ENCODE data around the gene CASKIN2.
A peak's percentile ranks its signal among the peaks of the same experiment; 100 is the strongest.
"Not testable (repeated sequence)": the region's sequence is repeated elsewhere in the genome, so short reads cannot be mapped to it uniquely, and the experiment has no call there.

CASKIN2 gene

DNA sequence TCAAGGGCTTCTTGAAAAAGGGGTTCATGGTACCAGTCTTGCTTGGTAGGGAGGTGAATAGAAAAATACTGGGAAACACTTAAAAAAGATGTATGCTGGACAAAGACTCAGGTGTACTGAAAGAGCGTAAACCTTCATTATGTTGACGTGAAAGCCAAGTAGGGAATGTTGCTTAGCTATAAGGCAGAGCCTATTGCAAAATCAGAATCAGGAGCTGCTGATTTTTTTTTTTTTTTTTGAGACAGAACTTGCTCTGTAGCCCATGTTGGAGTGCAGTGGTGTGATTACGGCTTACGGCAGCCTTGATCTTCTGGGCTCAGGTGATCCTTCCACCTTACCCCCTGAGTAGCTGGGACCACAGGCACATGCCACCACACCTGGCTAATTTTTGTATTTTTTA, 55.0 kb downstream of the CASKIN2 start:
- no peak for DNase-seq (ENCODE audit: low spot score)

- no peak for DNase-seq (ENCODE audit: low spot score)
Observed at GRCh38 chr17:75459590-75460267, 55.6 kb downstream of the CASKIN2 start.

GRCh38 chr17:75459246-75459589, 56.1 kb downstream of the CASKIN2 start:
- no peak for DNase-seq (ENCODE audit: low spot score)

DNA sequence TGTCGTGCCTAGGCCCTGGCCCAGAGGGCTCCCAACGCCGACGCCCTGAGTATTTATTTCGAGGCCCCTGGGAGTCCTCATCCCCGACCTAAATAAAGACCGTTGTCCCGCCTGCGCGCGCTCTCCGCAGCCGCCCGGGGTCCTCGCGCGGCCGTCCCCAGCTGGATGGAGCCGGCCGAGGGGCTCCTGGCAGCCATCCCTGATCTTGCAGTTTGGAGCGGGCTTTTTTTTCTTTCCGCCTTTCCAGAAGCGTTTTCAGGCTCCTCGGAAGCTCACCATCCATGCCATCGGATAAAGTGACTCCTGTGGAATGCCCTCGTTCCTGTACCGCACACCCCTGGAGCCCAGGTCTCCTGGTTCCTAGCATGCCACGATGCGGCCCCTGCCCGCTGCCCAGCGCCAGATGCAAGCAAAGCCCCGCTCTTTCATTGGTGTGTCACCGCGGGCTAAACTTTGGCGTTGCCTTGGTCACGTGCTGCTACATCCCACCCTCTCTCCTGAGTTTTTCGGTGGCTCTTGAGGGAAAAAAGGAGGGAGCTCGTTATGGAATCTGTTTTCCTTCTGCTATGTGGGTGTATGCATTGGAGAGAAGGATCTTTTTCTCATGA, 58.2 kb downstream of the CASKIN2 start:
- DNase-seq (ENCODE audit: low spot score): peak; percentile 7

DNA sequence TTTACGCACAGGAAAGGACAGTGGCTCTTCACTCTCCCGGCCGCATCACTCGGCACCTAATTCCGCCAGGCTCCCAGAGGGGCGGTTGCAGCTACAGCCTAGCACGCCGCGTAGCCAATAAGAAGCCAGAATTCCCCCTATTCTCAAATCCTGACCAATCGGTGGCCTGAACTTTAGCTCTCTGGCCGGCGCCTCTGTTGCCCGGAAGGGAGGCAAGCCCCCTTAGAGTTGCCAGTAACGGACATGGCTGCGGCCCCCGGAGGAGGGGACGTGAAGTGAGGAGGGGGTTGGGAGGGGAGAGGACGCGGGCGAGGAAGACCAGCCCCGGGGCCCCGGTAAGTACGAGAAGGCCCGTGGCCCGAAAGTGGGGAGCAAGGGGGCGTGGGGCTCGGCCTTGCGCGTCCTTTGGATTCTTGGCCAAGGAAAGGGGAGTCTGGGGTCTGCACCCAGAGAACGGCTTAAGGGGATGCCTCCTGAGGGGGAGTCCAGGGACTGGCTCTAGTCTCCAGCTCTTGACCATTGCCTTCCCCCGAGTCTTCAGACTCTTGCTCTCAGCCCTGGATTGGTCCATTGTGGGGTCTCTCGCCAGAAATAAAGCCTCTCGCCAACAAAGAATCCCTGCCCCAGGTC, 58.8 kb downstream of the CASKIN2 start, which contains the start of gene TMEM94:
TSS of gene TMEM94 (plus strand) at position 219 of the 630 bp plus-strand sequence. CDS start 15,271 bp downstream, outside the sequence.
- DNase-seq (ENCODE audit: low spot score): peak; percentile 97

GRCh38 chr17:75456039-75456416, 59.3 kb downstream of the CASKIN2 start:
- no peak for DNase-seq (ENCODE audit: low spot score)

DNA sequence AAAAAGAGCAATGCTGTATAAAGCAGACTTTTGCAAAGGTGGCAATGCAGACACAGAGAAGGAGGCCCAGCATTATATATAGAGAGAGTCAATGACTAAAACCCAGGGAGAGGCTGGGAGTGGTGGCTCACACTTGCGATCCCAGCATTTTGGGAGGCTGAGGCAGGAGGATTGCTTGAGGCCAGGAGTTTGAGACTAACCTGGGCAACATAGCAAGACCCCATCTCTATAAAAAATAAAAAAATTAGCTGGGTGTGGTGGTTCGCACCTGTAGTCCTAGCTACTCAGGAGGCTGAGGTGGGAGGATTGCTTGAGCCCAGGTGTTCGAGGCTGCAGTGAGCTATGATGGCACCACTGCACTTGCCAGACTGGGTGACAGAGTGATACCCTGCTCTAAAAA, 60.7 kb downstream of the CASKIN2 start:
- not testable (repeated sequence) for DNase-seq (ENCODE audit: low spot score)

- DNase-seq (ENCODE audit: low spot score): no peak
Observed at GRCh38 chr17:75454193-75454592, 61.1 kb downstream of the CASKIN2 start.

DNA sequence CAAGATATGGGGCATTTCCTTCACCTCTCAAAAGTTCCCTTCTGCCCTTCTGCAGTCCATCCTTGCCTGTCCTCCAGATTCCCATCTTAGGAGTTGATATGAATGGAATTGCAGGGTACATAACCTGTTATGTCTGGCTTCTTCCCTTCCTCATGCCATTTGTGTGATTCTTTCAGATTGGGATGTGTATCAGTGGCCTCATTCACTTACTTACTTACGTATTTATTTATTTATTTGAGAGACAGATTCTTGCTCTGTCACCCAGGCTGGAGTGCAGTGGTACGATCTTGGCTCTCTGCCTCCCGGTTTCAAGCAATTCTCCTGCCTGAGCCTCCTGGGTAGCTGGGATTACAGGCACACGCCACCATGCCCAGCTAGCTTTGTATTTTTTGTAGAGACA, 65.1 kb downstream of the CASKIN2 start:
- no peak for DNase-seq (ENCODE audit: low spot score)
